Measurements from ENCODE around the gene MOSPD2.

GRCh38 chrX:14939644-14940043 is 66.4 kb downstream of the MOSPD2 start:
- TF ChIP-seq, protein P1, sequence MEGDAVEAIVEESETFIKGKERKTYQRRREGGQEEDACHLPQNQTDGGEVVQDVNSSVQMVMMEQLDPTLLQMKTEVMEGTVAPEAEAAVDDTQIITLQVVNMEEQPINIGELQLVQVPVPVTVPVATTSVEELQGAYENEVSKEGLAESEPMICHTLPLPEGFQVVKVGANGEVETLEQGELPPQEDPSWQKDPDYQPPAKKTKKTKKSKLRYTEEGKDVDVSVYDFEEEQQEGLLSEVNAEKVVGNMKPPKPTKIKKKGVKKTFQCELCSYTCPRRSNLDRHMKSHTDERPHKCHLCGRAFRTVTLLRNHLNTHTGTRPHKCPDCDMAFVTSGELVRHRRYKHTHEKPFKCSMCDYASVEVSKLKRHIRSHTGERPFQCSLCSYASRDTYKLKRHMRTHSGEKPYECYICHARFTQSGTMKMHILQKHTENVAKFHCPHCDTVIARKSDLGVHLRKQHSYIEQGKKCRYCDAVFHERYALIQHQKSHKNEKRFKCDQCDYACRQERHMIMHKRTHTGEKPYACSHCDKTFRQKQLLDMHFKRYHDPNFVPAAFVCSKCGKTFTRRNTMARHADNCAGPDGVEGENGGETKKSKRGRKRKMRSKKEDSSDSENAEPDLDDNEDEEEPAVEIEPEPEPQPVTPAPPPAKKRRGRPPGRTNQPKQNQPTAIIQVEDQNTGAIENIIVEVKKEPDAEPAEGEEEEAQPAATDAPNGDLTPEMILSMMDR (IDR thresholded peaks at IDR 0.05), result no peak
- no peak for TF ChIP-seq POLR2A (IDR thresholded peaks at IDR 0.05)

Data from stomach (tissue), 4 donors.